Measurements from ENCODE around the gene LMF1.
"Not testable (repeated sequence)": the region's sequence is repeated elsewhere in the genome, so short reads cannot be mapped to it uniquely, and the experiment has no call there.

Gene LMF1

DNA sequence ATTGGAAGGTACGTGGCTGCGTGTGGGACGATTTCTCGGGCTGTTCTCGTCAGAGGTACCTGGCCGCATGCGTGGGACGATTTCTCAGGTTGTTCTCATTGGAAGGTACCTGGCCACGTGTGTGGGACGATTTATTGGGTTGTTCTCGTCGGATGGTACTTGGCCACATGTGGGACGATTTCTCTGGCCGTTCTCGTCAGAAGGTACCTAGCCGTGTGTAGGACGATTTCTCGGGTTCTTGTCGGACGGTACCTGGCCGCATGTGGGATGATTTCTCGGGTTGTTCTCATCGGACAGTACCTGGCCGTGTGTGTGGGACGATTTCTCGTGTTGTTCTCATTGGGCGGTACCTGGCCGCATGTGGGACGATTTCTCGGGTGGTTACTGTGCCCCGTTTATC is 120.1 kb downstream of the LMF1 start:
- DNase-seq (ENCODE audit: low read depth): no peak

DNA sequence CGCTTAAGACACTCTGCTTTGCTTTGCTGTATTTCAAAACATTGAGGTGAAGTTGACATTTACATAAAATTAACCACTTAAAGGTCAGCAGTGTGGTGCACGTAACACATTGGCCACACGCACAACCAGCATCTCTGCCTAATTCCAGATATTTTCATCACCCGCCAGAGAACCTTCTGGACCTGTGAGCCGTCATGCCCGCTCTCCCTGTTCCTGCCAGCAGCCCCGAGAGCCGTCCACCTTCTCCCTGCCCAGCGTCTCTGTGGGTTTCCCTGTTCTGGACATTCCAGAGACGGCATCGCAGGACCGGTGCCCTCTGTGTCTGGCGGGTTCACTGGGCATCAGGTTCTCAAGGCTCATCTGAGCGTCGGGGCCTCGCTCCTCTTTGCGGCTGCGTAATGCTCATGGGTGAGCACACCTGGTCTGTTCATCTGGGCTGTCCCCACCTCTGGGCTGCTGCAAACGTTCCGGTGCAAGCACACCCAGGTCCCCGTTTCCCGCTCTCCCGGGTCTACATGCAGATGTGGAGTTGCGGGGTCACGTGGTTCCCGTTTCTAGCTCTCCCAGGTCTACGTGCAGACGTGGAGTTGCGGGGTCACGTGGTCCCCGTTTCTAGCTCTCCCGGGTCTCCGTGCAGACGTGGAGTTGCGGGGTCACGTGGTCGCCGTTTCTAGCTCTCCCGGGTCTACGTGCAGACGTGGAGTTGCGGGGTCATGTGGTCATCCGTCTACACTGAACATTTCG is 122.1 kb downstream of the LMF1 start:
- DNase-seq (ENCODE audit: low read depth): no peak

DNA sequence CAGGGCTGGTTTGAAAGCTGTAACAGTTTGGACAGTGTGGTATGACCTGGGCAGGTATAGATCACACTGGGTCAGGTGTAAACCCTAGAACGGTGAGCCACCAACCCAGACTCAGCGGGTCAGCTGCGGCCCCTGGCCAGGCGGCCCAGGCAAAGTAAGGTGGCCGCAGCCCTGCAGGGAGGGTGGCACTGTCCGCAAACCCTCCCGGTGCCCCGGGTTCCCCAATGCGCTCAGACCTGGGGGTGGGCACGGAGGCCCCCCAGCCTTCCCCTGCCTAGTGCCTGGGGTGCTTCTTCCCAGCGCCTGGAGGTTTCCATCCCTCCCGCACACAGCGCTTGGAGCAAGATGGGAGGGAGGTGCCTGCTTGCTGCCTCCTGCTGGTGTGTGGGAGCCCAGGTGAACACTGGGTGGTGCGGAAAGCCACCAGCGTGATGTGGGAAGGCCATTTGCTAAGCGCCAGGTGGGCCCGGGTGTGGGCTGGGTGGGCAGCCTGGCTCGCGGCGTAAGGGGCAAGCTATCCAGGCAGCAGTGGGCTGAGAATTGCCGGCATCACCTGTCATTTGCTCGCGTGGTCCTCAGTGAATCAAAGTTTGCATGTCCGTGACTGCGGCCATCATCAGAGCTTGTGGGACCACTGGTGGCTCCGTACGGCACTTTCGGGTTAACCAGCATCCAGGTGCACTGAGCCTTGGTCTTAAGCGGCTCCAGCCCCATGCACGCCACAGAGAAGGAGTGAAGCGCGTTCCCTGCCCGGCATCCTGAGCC is 122.9 kb downstream of the LMF1 start:
- DNase-seq (ENCODE audit: low read depth): no peak

DNA sequence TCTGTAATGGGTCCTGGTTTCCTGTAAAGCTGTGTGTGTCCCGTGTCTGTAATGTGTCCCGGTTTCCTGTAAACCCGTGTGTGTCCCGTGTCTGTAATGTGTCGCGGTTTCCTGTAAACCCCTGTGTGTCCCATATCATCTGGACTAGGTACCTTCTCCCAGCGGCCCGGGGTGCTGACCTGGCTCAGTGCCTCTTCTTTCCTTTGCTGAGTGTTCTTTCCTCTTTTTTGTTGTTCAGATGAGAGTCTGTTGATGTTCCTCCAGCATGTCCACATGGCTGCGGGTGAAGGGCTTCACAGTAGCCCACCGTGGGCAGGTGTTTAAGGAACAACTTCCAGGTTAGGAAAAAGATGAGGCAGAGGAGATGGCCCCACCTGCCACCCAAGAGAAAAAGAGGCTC is 123.6 kb downstream of the LMF1 start:
- DNase-seq (ENCODE audit: low read depth): no peak

DNA sequence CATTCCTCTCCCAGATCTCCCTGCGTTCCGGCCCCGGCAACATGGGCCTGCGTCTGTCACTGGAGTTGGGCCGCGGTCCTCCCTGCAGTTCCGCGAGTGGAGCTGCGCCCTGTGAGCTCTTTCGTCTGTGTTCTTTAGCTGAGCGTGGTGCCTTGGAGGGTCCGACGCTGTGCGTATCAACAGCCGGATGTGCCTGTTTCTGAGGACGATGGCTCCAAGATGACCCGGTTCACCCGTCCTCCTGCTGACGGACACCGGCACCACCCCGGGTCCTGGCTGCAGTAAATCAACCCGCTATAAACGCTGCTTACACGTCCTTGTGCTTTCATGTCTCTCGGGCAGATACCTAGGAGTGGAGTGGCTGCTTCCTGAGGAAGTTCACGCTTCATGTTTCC is 125.4 kb downstream of the LMF1 start:
- DNase-seq (ENCODE audit: low read depth): no peak

DNA sequence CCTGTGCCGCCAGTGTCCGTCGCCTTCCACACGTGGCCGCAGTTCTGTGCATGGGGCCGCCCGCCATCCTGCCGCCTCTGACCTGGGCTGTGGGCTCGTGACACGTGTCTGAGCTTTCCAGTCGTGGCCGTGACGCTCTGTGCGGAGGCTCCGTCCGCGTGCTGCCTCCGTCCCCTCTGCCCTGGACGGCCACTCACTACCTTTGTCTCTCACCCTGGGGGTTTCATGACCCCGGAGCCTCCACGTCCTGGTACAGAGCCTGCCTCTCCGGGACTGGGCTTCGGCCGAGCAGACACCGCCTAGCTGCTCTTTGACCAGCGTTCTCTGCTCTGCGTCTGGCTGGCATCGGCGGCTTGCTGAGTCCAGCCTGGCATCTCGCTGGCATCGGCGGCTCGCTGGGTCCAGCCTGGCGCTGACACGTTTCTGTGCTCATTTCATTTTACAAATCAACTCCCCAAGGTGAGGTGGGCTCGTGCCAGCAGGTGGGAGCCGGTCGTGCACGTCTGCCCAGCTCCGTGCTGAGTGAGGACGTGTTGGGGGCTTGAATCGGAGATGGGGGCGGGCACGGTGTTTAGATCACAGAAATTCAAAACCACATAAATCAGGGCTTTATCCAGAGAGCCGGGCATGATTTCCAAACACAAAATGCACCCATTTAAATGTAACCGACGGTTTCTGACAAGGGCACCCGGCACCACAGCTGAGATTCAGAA is 126.0 kb downstream of the LMF1 start:
- no peak for DNase-seq (ENCODE audit: low read depth)

DNA sequence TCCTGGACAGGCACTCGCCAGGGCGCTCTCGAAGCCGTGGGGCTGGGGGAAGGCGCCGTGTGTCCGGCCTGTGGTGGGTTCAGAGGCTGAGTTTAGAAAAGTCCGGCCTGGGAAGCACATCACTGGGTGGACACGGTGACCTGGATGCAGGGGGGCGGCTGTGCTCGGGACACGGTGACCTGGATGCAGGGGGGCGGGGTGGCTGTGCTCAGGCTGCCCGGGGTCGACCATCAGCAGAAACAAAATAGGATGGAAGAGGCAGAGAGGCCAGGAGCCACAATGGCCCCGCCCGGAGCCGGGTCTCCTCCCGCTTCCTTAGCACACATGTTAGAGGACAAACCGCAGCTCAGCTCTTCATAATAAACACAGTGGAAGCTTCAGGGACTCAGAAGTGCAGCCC is 127.0 kb downstream of the LMF1 start:
- no peak for DNase-seq (ENCODE audit: low read depth)

DNA sequence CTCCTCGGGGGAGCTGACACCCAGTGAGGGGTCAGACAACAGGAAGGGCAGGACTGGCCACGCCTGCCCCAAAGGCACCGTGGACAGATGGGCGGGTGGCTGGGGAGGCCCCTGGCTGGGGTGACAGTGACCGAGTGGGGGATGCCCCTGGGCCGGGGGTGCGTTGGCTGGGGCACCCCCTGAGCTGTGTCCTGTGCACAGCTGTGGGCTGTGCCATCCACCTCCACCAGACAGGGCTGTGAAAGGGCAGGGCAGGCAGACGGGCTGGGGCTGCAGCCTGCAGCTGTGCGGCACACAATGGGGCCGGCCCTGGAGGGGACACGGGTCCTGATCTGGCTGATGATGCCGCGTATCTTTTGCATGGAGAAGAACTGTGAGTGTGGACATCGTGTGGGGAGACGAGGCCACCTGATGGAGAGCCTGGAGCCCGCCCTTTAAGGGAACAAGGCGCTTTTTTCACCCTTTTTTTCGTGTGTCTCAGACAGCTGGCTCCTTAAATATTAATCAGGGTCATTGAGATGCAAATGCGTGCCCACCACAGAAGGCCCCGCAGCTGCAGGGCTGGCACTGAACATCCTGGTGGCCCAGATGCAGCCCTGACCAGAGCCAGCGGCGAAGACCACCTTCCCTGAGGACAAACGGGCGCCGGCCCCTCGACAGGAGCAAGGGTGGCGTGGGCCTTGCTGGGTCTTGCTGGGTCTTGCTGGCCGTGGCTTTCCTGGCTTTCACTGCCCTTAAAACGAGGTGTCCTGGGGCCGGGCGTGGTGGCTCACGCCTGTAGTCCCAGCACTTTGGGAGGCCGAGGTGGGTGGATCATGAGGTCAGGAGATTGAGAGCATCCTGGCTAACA is 127.8 kb downstream of the LMF1 start:
- no peak for DNase-seq (ENCODE audit: low read depth)

DNA sequence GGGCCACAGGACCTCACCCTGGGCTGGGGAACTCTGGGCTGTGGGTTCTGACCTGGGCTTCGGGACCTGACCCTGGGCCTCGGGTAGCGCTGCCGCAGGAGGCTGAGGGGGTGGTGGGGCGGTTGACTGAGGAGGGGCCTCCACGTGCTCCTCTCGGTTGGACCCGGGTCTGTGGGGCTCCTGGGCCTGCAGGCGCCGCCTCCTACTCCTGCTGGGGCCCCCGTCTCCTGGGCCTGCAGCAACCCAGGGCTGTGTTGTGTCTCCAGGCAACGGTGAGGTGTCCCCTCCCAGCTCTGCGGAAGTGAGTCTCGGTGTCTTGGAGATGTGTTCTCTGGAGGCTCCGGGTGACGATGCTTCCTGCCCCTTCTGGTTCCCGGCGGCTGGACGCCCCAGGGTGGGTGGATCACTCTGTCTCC is 128.7 kb downstream of the LMF1 start:
- no peak for DNase-seq (ENCODE audit: low read depth)

DNA sequence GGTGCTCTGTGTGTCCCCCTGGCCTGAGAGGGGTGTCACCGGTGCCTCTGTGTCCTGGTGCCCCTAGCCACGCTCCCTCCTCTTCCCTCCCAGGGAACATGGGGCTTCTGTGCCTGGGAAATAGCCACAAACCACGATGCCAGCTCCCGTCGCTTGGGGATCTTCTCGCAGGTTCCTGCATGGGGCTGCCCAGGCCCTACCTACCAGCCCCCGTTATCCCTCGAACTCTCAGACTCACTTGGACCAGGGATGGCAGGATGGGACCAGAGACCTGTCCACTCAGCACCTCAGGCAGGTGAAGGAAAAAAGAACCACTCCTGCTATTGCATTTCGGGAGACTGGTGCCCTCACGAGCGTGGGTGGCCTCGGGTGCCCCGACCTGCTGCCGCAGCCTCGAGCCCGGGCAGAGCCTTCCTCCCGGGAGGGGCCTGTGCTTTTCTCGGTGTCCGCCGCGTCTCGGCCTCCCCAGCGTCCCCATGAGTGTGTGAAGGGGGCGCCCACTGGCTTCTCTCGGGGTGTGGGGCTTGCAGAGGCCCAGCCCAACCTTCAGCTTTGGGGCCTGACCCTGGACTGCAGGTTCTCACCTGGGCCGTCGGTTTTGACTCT is 129.2 kb downstream of the LMF1 start:
- DNase-seq (ENCODE audit: low read depth): no peak

DNA sequence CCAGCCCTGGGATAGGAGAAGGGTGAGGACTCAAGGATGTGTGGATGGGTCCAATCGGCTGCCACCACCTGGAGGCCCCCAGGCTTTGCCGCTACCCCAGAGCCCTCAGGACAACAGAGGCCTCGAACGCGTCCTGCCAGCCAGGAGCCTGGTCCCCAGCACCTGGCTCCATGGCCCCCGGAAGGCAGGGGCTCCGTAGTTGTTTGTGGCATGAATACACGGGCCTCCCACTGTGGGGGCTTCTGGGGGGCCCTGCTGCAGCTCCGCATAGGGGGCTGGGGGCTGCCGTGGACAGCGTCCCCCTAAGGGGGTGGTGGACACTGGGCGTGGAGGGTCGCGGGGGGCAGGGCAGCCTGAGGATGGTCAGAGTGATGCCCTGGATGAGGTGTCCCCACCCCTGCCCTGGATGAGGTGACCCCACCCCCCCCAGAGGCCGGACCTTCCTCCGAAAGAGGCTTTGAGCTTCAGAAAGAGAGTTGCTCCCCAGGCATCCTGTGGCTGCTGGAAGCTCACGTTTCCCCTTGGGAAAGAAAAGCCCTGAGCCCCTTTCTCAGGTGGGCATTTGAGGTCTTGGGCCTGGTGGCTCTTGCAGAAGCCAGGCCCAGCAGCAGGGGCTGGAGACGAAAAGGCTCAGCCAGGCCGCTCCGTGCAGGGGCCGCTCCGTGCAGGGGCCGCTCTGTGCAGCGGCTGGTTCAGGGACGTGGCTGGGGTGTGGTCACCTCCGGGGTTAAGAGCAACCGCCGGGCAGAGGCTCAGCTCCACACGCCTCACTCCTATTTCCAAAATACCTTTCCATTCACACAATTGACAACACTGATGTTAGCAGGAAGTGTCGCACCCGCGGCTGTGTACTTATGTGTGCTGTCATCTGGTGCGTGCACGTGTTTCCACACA is 130.0 kb downstream of the LMF1 start:
- DNase-seq (ENCODE audit: low read depth): no peak

DNA sequence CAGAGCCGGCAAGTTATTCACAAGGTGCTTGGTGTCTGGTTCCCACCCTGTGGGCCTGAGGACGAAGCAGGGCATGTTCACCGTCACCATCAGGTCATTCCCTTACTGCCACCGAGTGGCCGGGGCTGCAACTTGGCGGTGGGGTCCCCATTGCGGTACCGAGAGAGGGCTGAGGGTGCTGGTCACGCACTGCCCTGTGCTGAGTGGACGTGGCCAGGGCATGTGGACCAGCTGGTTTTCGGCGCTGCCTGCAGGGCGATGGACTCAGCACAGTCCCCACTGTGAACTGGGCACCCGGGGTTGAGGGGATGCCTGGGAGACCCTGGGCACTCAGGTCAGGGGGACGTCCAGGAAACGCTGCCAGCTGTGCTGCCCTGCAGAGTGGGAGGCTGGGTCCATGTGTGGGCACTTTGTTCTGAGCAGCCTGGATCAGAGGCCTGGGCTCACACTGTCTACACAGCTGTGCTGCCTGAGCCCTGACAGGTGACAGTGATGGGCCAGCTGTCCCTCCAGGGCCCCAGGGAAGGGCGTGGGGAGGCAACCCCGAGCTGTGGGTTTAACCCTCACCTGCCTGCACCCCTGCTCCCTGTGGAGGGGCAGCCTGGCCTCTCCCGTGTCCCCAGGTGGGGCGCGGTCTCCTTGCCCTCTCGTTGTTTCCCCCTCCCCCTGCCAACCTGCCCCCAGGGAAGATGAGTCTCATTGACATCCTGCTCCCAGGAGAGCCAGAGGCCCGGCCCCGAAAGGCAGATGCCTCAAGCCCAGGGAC is 131.0 kb downstream of the LMF1 start:
- DNase-seq (ENCODE audit: low read depth): no peak

DNA sequence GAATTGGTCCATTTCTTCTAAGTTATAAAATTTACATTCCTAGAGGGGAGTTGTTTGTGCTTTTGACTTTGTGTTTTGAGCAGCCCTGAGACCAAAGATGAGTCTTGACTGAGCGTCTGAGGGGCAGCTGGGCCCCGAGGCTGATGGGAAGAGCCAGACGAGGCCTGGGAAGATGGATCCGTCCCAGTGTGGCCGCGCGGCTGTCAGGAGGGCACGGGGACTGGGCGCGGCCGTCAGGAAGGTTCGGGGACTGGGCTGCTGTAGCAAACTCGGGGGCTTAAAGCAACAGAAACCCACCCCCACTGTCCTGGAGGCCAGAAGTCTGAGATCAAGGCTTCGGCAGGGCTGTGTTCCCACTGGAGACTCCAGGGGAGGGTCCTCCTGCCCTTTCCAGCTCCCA is 132.0 kb downstream of the LMF1 start:
- DNase-seq (ENCODE audit: low read depth): no peak

DNA sequence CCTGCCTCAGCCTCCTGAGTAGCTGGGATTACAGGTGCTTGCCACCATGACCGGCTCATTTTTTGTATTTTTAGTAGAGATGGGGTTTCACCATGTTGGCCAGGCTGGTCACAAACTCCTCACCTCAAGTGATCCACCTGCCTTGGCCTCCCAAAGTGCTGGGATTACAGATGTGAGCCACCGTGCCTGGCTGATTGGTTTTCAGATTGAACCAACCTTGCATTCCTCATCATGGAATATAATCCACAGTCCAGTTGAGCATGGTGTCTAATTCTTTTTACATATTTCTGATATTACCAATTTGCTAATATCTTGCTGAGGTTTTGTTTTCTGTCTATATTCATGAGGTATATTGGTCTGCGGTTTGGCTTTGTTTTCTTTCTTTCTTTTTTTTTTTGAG is 134.0 kb downstream of the LMF1 start:
- not testable (repeated sequence) for DNase-seq (ENCODE audit: low read depth)

DNA sequence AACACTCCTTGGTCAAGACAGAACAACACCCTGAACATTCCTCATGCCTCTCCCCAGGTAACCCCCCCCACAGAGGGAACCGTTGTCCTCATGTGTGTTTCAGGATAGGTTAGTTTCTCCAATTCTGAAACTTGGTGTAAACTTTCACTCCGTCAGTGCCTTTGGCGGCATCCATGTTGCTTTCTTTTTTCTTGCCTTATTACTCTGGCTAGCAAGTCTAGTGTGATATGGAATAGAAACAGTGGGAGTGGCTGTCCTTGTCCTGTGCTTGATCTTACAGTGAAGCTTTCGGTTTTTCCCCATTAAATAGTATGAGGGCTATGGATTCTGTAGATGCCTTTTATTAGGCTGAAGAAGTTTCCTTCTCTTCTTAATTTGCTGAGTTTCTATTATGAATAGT is 134.6 kb downstream of the LMF1 start:
- DNase-seq (ENCODE audit: low read depth): no peak

DNA sequence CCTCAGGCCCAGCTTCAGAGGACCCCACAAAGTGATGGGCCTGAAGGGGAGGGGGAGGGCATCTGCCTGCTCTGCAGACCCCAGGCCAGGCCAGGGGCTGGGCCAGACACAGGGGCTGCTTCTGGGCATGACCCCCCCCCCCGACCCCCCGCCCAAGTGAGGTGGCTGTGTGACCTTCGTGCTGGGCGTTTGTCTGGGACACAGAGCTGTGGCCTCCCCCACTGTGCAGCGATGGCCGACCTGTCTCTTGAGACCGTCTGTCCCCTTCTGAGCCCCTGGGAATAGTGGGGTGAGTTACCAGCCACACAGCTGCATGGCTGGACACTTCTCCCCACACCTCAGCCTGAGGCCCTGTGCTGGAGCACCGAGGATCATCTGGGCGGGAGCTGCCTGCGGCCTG is 135.4 kb downstream of the LMF1 start:
- no peak for DNase-seq (ENCODE audit: low read depth)

DNA sequence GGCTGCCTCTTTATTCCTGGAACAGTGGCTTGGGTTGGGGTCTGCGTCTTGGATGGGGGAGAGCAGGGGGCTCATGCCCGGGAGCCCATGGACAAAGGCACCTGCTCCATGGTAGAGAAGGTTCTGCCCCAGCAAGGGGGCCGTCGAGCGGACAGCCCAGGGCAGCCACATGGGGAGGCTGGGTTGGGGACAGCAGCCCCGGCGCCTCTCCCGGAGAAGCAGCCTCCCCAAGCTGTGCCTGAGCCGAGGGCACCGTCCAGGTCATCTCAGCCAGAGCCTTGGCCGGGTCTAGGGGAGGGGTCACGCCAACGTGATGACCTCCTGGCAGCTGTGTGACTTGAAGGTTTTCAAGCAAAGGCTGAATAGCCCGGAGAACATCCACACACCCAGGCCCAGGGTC is 137.4 kb downstream of the LMF1 start:
- no peak for DNase-seq (ENCODE audit: low read depth)

DNA sequence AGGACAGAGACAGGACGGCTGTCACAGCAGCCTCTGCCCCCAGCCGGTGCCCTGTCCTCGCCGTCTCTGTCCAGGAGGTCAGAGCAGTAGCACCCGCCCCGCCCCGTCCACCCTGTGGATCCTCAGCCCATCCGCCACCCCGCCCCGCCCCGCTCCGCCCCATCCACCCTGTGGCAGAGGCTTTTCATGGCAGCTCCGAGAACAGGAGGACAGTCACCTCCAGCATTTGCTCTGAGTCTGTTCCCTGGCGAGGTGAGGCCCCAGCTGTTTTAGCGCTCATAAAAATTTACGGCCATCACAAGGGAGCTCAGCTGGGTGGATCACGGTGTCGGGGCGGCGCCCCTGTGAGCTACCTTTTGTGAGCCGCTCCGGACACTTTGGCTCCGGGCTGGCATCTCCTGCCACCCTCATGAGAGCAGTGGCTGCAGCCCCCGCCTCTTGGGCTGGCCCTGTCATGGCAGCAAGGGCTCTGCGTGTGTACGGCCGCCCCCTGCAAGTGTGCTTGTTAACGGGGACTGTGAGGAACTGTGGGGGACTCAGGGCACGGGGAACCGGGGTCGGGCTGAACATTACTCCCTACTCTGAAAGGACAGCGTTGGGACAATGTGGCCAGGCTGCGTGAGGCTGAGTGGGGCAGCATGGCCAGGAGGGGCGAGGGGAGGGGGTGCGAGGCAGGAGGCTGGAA is 138.0 kb downstream of the LMF1 start:
- no peak for DNase-seq (ENCODE audit: low read depth)
